AG09309 (cell line): Measurements from ENCODE around the gene PCBP3.

ENCODE experiments used
- DNase-seq: peaks from one replicate; pipeline ENCODE4 v3.0.0-alpha.2; 2010; ENCODE audit warnings: low read depth
- H3K4me3 ChIP-seq: 2 replicates; pipeline ENCODE4 v1.5.1; 2011; ENCODE audit warnings: mild to moderate bottlenecking, low read depth, low read length, moderate library complexity; ENCODE audit not compliant: control insufficient read depth
- CTCF ChIP-seq: IDR thresholded peaks from 2 replicates; pipeline ENCODE4 v1.5.1; 2011; ENCODE audit warnings: mild to moderate bottlenecking, low read depth, low read length, inconsistent platforms; ENCODE audit not compliant: insufficient read depth, control insufficient read depth; ENCODE audit errors: missing control alignments

Gene PCBP3

GRCh38 chr21:45976701-45977311 lies 333.3 kb downstream of the PCBP3 start:
- H3K4me3 ChIP-seq = no peak overlapping the region
- no peak for DNase-seq
- TF ChIP-seq CTCF = no peak

GRCh38 chr21:45977396-45977795 lies 333.9 kb downstream of the PCBP3 start:
- H3K4me3 ChIP-seq = no peak overlapping the region
- no peak for DNase-seq

GRCh38 chr21:45979141-45979631 lies 335.7 kb downstream of the PCBP3 start:
- H3K4me3 ChIP-seq = no peak overlapping the region
- no peak for DNase-seq
- no peak for TF ChIP-seq CTCF

More at GRCh38 chr21:45977396-45977795, 333.9 kb downstream of the PCBP3 start:
- TF ChIP-seq CTCF = no peak

GRCh38 chr21:45979651-45980050 lies 336.1 kb downstream of the PCBP3 start:
- no peak for TF ChIP-seq CTCF
- DNase-seq = no peak

GRCh38 chr21:45980271-45980670 lies 336.7 kb downstream of the PCBP3 start:
- DNase-seq = no peak
- TF ChIP-seq CTCF = no peak
- no peak overlapping the region for H3K4me3 ChIP-seq

More at GRCh38 chr21:45979651-45980050, 336.1 kb downstream of the PCBP3 start:
- H3K4me3 ChIP-seq = no peak overlapping the region

GRCh38 chr21:45980697-45981096 lies 337.2 kb downstream of the PCBP3 start:
- no peak for TF ChIP-seq CTCF
- no peak for DNase-seq
- H3K4me3 ChIP-seq = no peak overlapping the region; the same call in 1 of the 2 replicates
